K562 (cell line): ENCODE data around the gene OPTN.

Experiments
- FOXJ3 ChIP-seq: sonication (generic); formaldehyde crosslinking; IDR thresholded peaks from 2 replicates; pipeline ENCODE4 v1.4.0; 2020; ENCODE audit warnings: mild to moderate bottlenecking, missing genetic modification reagents
- HNRNPK ChIP-seq: fragments of 200-400 bp; formaldehyde crosslinking; IDR thresholded peaks from one replicate; pipeline ENCODE4 v1.6.1; 2018; ENCODE audit warnings: mild to moderate bottlenecking, low read depth, low read length; ENCODE audit not compliant: poor library complexity, severe bottlenecking
- SNIP1 ChIP-seq: fragments of 450-650 bp; IDR thresholded peaks from 2 replicates; pipeline ENCODE4 v1.7.1; 2017; ENCODE audit warnings: low read depth, mild to moderate bottlenecking
- ZNF239 ChIP-seq: fragments of 250-450 bp; sonication (Bioruptor Pico); IDR thresholded peaks from 2 replicates; pipeline ENCODE4 v1.4.0; 2020; ENCODE audit warnings: mild to moderate bottlenecking
- TF ChIP-seq, protein P1 (sequence below): sonication (generic); formaldehyde crosslinking; IDR thresholded peaks from 2 replicates; pipeline ENCODE4 v1.9.0; 2022; ENCODE audit warnings: mild to moderate bottlenecking, missing genetic modification reagents
- TF ChIP-seq, protein P2 (sequence below): fragments of 450-650 bp; IDR thresholded peaks from 2 replicates; pipeline ENCODE4 v1.6.1; 2016; ENCODE audit warnings: missing biosample characterization, missing genetic modification characterization
- TF ChIP-seq, protein P3 (sequence below): IDR thresholded peaks from 2 replicates; pipeline ENCODE4 v1.6.1; 2016; ENCODE audit warnings: missing genetic modification characterization, missing compliant biosample characterization

DNA sequence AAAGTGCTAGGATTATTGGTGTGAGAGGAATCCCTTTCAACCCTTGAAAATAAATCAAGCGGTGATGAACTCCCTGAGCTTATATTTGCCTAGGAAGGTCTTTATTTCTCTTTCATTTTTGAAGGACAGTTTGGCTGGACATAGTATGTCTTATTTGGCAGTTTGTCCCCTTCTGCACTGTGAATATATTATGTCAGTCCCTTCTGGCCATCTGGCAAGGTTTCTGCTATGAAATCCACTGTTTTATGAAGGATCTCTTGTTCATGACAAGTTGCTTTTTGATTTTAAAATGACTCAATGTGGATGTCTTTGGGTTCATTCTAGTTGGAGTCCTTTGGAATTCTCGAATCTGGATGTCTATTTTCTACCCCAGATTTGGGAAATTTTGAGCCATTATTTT, 39.7 kb downstream of the OPTN start:
- TF ChIP-seq FOXJ3 (CRISPR knock-in tag): no peak
- no peak for TF ChIP-seq SNIP1
- TF ChIP-seq ZNF239 (CRISPR knock-in tag): no peak
- no peak for TF ChIP-seq HNRNPK
- TF ChIP-seq, protein P1, sequence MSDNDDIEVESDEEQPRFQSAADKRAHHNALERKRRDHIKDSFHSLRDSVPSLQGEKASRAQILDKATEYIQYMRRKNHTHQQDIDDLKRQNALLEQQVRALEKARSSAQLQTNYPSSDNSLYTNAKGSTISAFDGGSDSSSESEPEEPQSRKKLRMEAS (CRISPR knock-in tag): no peak
- TF ChIP-seq, protein P2, sequence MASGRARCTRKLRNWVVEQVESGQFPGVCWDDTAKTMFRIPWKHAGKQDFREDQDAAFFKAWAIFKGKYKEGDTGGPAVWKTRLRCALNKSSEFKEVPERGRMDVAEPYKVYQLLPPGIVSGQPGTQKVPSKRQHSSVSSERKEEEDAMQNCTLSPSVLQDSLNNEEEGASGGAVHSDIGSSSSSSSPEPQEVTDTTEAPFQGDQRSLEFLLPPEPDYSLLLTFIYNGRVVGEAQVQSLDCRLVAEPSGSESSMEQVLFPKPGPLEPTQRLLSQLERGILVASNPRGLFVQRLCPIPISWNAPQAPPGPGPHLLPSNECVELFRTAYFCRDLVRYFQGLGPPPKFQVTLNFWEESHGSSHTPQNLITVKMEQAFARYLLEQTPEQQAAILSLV (tag): no peak
- TF ChIP-seq, protein P3, sequence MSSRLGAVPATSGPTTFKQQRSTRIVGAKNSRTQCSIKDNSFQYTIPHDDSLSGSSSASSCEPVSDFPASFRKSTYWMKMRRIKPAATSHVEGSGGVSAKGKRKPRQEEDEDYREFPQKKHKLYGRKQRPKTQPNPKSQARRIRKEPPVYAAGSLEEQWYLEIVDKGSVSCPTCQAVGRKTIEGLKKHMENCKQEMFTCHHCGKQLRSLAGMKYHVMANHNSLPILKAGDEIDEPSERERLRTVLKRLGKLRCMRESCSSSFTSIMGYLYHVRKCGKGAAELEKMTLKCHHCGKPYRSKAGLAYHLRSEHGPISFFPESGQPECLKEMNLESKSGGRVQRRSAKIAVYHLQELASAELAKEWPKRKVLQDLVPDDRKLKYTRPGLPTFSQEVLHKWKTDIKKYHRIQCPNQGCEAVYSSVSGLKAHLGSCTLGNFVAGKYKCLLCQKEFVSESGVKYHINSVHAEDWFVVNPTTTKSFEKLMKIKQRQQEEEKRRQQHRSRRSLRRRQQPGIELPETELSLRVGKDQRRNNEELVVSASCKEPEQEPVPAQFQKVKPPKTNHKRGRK (tag): no peak
